HG02981 (cell line): ENCODE measurements around the gene GLIPR1.
"Not testable (repeated sequence)": the region's sequence is repeated elsewhere in the genome, so short reads cannot be mapped to it uniquely, and the experiment has no call there.

Source experiments
- ATAC-seq: cut with Tn5 transposase; IDR thresholded peaks from one replicate; pipeline ENCODE4 v1.9.1; 2021; ENCODE audit warnings: mild to moderate bottlenecking, moderate library complexity; ENCODE audit not compliant: unreplicated experiment

Gene GLIPR1

GRCh38 chr12:75471902-75472890, 8.4 kb upstream of the GLIPR1 start:
- peak; percentile 46 for ATAC-seq

- no peak for ATAC-seq
Observed at GRCh38 chr12:75474116-75474515, 6.4 kb upstream of the GLIPR1 start.

GRCh38 chr12:75476071-75476470, 4.5 kb upstream of the GLIPR1 start:
- no peak for ATAC-seq

- no peak for ATAC-seq
Observed at GRCh38 chr12:75477137-75477536, 3.4 kb upstream of the GLIPR1 start.

GRCh38 chr12:75478116-75478794, 2.3 kb upstream of the GLIPR1 start:
- peak; percentile 28 for ATAC-seq

- peak; percentile 33 for ATAC-seq
Observed at GRCh38 chr12:75479963-75480461, 543 bp upstream of the GLIPR1 start.

DNA sequence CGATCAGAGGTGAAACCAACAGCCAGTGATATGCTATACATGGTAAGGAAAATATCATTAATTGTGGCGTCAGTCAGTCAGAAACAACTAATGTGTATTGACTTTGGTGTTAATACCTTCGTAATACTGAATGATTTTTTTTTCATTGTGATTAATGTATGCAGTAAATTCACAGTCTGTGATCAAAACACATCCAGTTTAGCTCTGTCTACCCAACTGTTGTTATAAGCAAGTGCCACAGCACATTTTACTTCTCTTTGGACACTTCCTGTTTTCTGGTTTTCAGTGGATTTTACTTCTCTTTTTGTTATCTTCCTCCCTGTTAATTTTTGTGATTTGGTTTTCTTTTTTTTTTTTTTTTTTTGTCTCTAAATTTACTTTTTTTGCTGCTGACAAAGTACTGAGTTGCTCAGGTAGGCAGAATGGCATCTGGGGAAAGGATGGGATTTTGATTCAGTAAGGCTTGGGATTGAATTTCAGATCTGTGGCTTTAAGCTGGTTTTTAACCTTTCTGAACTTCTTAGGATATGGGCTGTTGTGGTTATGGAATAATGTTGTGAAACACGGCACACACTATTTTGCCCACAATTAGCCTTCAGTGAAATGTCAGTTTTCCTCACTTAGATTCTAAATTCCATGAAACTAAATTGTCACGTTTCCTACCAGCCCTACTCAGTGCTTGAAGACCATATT, 604 bp downstream of the GLIPR1 start:
- peak; percentile 5 for ATAC-seq

GRCh38 chr12:75481774-75482173, 1.2 kb downstream of the GLIPR1 start:
- ATAC-seq, result no peak

DNA sequence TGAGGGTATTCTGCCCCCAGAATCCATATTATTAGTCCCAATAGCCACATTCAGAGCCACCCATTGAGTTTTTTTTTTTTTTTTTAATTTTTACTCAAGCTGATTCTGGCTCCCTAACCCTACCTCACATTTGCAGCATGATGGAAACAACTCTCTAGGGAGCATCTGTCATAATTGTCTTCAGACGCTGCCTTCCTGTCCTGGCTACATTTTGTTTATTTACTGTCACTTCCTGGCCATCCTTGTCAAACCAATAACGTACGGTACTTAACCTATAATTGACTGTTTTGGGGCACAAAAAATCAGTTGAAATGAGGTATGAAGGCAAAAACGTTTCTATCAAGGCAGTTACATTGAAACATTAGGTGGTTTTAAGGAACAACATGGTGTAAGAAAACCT, 2.1 kb downstream of the GLIPR1 start:
- no peak for ATAC-seq

DNA sequence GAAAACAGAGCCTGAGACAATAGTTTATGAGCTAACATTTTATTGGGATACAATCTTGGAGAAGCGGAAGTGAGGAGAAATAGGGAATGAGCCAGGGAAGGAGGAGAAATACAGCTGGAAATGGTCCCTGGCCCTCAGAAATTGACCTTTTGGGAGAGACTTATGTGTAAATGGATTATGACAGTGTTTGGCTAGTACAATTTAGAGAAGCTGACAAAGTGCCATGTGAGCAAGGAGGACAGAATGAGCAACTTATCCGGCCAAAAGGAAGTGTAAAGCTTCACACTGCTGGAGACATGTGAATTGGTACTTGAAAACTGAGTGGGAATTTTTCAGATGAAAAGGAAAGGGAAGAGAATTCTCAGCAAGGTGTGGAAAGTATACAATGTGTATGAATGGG, 2.9 kb downstream of the GLIPR1 start:
- ATAC-seq, result no peak

DNA sequence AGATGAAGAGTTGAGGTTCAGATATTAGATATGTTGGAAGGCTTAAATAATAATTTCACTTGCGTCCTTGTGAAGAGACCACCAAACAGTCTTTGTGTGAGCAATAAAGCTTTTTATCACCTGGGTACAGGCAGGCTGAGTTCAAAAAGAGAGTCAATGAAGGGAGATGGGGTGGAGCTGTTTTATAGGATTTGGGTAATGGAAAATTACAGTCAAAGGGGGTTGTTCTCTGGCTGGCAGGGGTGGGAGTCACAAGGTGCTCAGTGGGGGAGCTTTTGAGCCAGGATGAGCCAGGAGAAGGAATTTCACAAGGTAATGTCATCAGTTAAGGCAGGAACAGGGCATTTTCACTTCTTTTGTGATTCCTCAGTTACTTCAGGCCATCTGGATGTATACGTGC, 3.9 kb downstream of the GLIPR1 start:
- not testable (repeated sequence) for ATAC-seq

GRCh38 chr12:75487308-75487707, 6.8 kb downstream of the GLIPR1 start:
- no peak for ATAC-seq

DNA sequence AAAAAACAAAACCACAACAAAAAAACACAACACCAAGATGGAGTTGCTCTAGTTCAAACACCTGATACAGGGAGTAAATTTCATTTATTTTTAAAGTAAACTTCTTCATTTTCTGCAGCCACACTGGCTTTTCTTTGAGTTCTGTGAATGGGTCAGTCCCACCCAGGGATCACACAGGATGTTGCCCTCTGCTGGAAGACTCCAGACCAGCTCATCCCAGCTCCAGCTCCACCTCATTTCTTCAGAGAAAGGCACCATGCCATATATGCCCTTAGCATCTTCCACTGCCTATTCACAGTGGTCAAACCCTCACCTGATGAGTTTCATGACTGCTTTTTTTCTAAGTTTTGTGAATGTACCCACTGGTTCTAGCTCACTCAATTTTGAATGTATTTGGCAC, 8.0 kb downstream of the GLIPR1 start:
- peak; percentile 50 for ATAC-seq

- no peak for ATAC-seq
Observed at GRCh38 chr12:75489187-75489586, 8.6 kb downstream of the GLIPR1 start.

GRCh38 chr12:75489613-75490210, 9.2 kb downstream of the GLIPR1 start:
- ATAC-seq, result no peak

- no peak for ATAC-seq
Observed at GRCh38 chr12:75491169-75491568, 10.6 kb downstream of the GLIPR1 start.

DNA sequence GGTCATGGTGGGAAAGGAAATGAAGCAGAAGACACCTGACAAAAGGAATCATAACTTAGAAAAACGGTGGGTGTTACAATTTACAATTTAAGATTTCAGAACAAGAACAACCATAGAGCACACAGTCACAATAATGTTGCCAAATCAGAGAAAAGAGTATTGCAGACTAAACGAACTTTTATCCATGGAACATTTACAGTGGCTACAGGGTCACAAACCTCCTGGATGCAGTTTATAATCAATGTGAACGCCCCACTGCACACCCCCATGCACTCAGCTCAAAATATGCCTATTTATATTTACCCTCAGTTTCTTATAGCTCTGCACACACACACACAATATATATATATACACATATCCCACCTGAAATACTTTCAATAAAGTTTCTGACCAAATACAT, 22.9 kb downstream of the GLIPR1 start:
- ATAC-seq, result no peak

- no peak for ATAC-seq
Observed at GRCh38 chr12:75503866-75504265, 23.3 kb downstream of the GLIPR1 start.

- no peak for ATAC-seq
Observed at GRCh38 chr12:75505706-75506312, 25.3 kb downstream of the GLIPR1 start.

GRCh38 chr12:75507086-75507485, 26.5 kb downstream of the GLIPR1 start:
- ATAC-seq, result no peak
